MM.1S (cell line): ENCODE results near the gene CNP.

Experiments
- CTCF ChIP-seq: fragments of 300-600 bp; sonication (generic); IDR thresholded peaks from 2 replicates; pipeline ENCODE4 v1.5.1; 2016; ENCODE audit warnings: antibody characterized with exemption, low read length, mixed read lengths
- EZH2phosphoT487 ChIP-seq: fragments of 300-600 bp; sonication (generic); IDR thresholded peaks from 2 replicates; pipeline ENCODE4 v1.6.1; 2018; ENCODE audit warnings: antibody characterized with exemption, low read length

GRCh38 chr17:42005166-42005565, 38.6 kb downstream of the CNP start:
- TF ChIP-seq CTCF (no peak), EZH2phosphoT487 (no peak)
